Fibroblast of villous mesenchyme (primary cell): ENCODE results near the gene SCRT2. TPM values are rescaled to one million over a fixed set of nuclear protein-coding genes. Genes with fewer than 3 reads are reported as not detected.

Source experiments
- DNase-seq: peaks from one replicate; pipeline ENCODE4 v3.0.0-alpha.2; 2010; ENCODE audit warnings: low read depth
- H3K4me3 ChIP-seq: 2 replicates; pipeline ENCODE4 v1.5.1; 2011; ENCODE audit warnings: low read depth, mild to moderate bottlenecking, low read length
- total RNA-seq: library from RNA; depleted of rRNA; stranded (reverse); fragments of >200 nt; gene quantifications from 2 replicates; pipeline ENCODE4 v1.2.3, GENCODE V29; 2012
- TF ChIP-seq, protein P1 (sequence below): IDR thresholded peaks from 2 replicates; pipeline ENCODE4 v1.5.1; 2012; ENCODE audit warnings: low read depth, mild to moderate bottlenecking, low read length; ENCODE audit not compliant: insufficient read depth

SCRT2 gene
- total RNA-seq, 1 donor = not detected

DNA sequence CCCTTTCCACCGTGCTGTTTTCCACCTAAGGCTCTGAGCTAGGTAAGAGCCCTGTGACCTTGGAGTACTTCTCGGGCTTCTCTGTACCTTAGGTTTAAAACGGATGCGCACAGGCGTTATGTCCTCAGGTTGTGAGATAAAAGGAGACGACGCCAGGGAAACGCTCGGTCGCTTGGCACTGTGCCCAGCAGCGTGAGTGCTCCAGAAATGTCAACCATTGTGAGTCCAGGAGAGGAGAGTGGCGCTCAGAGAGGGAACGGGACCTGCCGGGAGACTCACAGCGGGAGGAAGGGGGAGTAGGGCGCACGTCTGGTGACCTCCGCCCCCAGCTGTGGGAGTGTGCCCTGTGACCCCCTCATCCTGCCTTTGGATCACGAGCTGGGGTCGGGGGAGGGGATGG is 33.8 kb upstream of the SCRT2 start:
- H3K4me3 ChIP-seq = no peak overlapping the region
- no peak for DNase-seq
- TF ChIP-seq, protein P1, sequence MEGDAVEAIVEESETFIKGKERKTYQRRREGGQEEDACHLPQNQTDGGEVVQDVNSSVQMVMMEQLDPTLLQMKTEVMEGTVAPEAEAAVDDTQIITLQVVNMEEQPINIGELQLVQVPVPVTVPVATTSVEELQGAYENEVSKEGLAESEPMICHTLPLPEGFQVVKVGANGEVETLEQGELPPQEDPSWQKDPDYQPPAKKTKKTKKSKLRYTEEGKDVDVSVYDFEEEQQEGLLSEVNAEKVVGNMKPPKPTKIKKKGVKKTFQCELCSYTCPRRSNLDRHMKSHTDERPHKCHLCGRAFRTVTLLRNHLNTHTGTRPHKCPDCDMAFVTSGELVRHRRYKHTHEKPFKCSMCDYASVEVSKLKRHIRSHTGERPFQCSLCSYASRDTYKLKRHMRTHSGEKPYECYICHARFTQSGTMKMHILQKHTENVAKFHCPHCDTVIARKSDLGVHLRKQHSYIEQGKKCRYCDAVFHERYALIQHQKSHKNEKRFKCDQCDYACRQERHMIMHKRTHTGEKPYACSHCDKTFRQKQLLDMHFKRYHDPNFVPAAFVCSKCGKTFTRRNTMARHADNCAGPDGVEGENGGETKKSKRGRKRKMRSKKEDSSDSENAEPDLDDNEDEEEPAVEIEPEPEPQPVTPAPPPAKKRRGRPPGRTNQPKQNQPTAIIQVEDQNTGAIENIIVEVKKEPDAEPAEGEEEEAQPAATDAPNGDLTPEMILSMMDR = no peak

DNA sequence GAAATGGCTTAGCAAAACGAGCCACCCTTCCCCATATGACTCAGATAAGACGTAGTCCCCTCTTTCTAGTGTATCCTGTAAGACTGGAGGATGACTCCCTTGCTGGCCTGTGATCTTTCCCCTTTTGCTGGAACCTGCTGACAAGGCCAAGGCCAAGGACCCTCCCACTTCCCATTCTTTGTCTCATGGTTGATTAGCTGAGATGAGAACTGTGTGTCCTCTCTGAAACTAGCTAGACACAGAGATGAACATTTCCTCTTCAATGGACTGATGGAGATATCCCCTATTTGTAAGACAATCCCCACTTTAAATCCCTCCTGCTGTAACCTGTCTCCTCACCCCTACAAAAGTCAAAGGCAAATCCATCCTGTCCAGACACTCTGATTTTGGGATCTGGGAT is 33.4 kb upstream of the SCRT2 start:
- no peak for DNase-seq
- TF ChIP-seq, protein P1 = no peak
- H3K4me3 ChIP-seq = no peak overlapping the region

DNA sequence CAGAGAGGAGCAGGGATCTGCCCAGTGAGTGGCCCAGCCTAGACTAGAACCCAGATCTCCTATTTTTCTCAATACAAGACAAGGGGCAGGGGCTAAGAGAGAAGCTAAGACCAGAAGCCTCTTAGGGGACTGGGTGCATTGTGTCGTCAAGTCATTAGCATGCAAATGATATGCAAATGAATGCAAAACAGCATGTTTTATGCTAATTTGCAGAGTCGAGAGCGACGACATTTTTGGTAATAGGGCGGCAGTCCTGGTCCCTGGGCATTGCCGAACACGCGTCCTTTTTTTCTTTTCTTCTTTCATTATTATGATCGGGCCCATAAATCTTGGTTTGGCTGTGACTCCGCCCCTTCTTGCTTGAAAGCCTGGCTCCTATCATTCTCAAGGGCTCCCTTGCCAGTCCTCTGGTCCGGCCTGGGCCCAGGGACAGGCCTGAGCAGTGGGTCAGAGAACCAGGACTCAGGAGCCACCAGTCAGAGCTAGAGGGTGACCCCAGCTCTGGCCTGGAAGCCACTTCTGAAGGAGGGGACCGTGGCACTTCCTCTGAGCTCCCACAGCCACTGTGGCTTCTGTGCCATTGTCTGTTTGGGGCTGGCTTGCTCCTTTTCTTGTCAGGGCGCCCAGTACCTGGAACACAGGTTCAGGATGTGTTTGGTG is 32.0 kb upstream of the SCRT2 start:
- TF ChIP-seq, protein P1 = no peak
- no peak for DNase-seq
- no peak overlapping the region for H3K4me3 ChIP-seq

DNA sequence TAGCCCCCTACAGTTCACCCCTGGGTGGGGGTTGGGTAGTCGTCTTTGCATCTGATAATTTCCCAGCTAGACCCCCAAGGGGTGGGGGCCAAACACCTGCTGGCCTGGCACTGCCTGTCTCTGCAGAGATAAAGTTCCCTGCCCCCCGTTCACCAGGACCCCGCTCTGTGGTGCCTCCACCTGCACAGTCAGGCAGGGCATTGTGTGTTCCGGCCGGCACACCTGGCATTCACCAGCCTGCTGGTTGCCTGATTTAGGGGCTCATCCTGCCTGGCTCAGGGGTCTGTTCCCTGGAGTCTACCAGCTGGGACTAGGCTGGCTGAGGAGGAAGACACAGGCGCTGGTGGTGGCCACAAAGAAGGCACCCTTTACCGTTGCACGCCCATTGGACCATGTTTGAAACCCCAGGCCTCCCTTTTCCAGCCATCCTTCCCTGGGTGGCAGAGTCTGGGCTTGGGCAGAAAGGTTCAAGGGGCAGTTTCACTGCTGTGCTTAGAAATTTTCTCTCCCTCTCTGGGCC is 30.8 kb upstream of the SCRT2 start:
- no peak for DNase-seq
- no peak overlapping the region for H3K4me3 ChIP-seq
- TF ChIP-seq, protein P1 = no peak

DNA sequence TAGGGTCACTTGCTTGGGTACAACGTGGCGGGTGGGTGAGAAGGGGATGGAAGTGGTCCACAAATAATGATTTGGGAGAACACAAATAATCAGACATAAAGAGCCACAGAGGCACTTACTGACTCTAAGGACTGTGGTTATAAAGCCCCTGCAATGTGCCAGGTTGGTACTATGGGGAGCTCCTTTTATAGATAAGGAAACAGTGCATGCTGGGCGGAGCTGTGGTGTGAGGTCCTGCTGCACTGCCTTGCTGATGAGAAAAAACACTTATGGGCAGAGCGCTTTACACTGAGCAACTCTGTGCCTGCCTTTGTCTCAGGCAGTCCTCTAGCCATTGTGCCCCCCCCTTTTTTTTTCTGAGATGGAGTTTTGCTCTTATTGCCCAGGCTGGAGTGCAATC is 29.1 kb upstream of the SCRT2 start:
- no peak for DNase-seq
- H3K4me3 ChIP-seq = no peak overlapping the region
- TF ChIP-seq, protein P1 = no peak

DNA sequence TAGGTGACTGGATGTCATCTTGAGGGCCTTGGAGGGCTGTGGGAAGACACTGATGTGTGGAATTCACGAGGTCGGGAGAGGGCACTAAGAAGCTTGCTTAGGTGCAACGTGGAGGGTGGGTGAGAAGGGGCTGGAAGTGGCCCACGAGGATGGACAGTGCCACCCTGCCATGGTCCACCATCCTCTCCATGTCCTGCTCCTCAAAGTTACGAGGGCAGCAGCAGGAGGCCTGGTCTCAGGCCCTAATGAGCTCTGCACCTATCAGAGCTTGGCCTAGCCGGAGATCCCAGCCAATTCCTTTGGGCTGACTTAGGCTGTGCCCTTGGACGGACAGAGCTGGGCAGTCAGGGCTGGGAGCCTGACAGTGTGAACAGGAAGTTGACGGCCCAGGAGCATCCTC is 27.8 kb upstream of the SCRT2 start:
- H3K4me3 ChIP-seq = no peak overlapping the region
- DNase-seq = no peak
- TF ChIP-seq, protein P1 = no peak

DNA sequence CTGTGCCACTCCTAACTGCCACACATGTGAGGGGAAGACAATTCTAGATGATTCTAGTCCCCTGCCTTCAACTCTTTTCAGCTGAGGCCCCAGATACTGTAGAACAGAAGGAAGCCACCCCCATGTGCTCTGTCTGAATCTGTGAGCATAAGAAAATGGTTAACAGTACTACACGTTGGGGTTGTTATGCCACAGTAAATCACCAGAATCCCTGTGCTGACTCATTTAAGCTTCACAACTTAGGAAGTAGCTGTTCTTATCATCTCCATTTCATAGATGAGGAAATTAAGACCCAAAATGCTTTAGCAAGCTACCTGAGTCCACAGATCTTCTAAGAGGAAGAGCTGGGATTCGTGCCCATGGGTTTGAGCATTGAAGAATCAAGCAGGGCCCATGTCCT is 27.4 kb upstream of the SCRT2 start:
- TF ChIP-seq, protein P1 = no peak
- DNase-seq = no peak
- H3K4me3 ChIP-seq = no peak overlapping the region
